Activated CD4-positive, alpha-beta T cell treated with anti-CD3 and anti-CD28 coated beads for 36 hours (primary cell): ENCODE measurements around the gene URB1. TPM values are rescaled to one million over a fixed set of nuclear protein-coding genes. Genes with fewer than 3 reads are reported as not detected.
A peak's percentile ranks its signal among the peaks of the same experiment; 100 is the strongest.
"Not testable (repeated sequence)": the region's sequence is repeated elsewhere in the genome, so short reads cannot be mapped to it uniquely, and the experiment has no call there.

Experiments used
- ATAC-seq: fragments of 200-7000 bp; cut with Tn5 transposase; one replicate; pipeline ENCODE4 v1.10.0; 2021; ENCODE audit warnings: mild to moderate bottlenecking, moderate library complexity
- CTCF ChIA-PET: fragments of 350-600 bp; sonication (Branson Sonifier 250); formaldehyde crosslinking; loops from one replicate; lab custom pipeline; 2021; ENCODE audit warnings: antibody characterized with exemption; lab: Charles Lee
- POLR2A ChIA-PET: fragments of 350-600 bp; sonication (Branson Sonifier 250); formaldehyde crosslinking; loops from one replicate; lab custom pipeline; 2021; ENCODE audit warnings: antibody characterized with exemption, inconsistent platforms; lab: Charles Lee
- DNase-seq: peaks from one replicate; pipeline ENCODE4 v3.0.0-alpha.2; 2020
- H3K27ac Mint-ChIP-seq: one replicate; pipeline ENCODE4 v1.8.0; 2021; ENCODE audit warnings: mixed read lengths
- H3K27me3 Mint-ChIP-seq: one replicate; pipeline ENCODE4 v1.8.0; 2021; ENCODE audit warnings: mixed read lengths
- H3K36me3 Mint-ChIP-seq: one replicate; pipeline ENCODE4 v1.8.0; 2021; ENCODE audit warnings: low read depth, mixed read lengths
- H3K4me1 Mint-ChIP-seq: one replicate; pipeline ENCODE4 v1.8.0; 2021; ENCODE audit warnings: mixed read lengths
- H3K4me3 Mint-ChIP-seq: one replicate; pipeline ENCODE4 v1.8.0; 2021; ENCODE audit warnings: mild to moderate bottlenecking, moderate library complexity, mixed read lengths
- H3K9me3 Mint-ChIP-seq: one replicate; pipeline ENCODE4 v1.8.0; 2021; ENCODE audit warnings: low read depth, mixed read lengths
- intact Hi-C, 2 experiments: fragments of 100-400 bp; cut with DNase I in 1 of 2; cut with micrococcal nuclease in 1 of 2; formaldehyde crosslinking; loops; one replicate each; pipeline versions ENCODE4 v1.14.2 to v1.15.1; 2022 to 2024; cut with DNase I, micrococcal nuclease
- total RNA-seq, 2 experiments: library from RNA; stranded (reverse); gene quantifications; one replicate each; pipeline ENCODE4 v1.2.3, GENCODE V29; 2021

The URB1 gene
- total RNA-seq, 2 experiments from 2014 or later = 24.6 to 28.5 TPM

DNA sequence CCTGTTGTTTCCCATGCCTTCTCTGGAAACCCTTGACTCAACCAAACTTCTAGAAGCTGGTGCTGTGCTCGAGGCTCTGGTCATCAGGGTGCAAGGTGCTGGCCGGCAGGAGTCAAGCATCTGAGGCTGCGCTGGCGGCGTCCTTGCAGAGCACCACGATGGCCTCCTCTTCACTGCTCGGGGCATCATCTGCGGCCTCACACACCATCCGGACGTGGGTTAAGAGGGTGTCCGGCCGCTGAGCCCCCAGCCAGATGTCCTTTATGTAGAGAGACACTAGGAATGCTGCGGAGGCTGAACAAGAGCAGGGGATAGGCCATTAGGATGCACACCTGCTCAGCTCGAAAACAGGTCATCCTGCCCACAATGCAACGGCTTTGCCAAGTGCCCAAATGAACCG lies 78.0 kb downstream of the URB1 start:
- intact Hi-C loops = no loop called here
- Mint-ChIP-seq H3K27ac (no peak overlapping the region), H3K4me1 (peaks cover 8% of the 10 kb centered on the region), H3K4me3 (no peak overlapping the region), H3K27me3 (no peaks in the 10 kb centered on the region), H3K36me3 (peaks cover 54% of the 10 kb centered on the region), H3K9me3 (no peaks in the 10 kb centered on the region)
- no peak for DNase-seq
- ATAC-seq = no peak
- POLR2A ChIA-PET = no interaction called here
- CTCF ChIA-PET = no interaction called here

GRCh38 chr21:32312976-32313375 lies 79.8 kb downstream of the URB1 start:
- POLR2A ChIA-PET = no interaction called here
- intact Hi-C loops = no loop called here
- Mint-ChIP-seq H3K36me3 (peaks cover 47% of the 10 kb centered on the region), H3K9me3 (no peaks in the 10 kb centered on the region), H3K27ac (no peak overlapping the region), H3K4me3 (no peak overlapping the region), H3K27me3 (no peaks in the 10 kb centered on the region), H3K4me1 (peaks cover 8% of the 10 kb centered on the region)
- CTCF ChIA-PET = no interaction called here
- ATAC-seq (no peak), DNase-seq (no peak)

GRCh38 chr21:32312326-32312725 lies 80.5 kb downstream of the URB1 start:
- intact Hi-C loops = no loop called here
- peaks cover 43% of the 10 kb centered on the region for H3K36me3 Mint-ChIP-seq
- no peaks in the 10 kb centered on the region for H3K27me3 Mint-ChIP-seq
- no peak overlapping the region for H3K4me3 Mint-ChIP-seq
- DNase-seq (no peak), ATAC-seq (no peak)
- CTCF ChIA-PET = no interaction called here
- H3K4me1 Mint-ChIP-seq = peaks cover 8% of the 10 kb centered on the region
- no peak overlapping the region for H3K27ac Mint-ChIP-seq
- no peaks in the 10 kb centered on the region for H3K9me3 Mint-ChIP-seq
- POLR2A ChIA-PET = no interaction called here

DNA sequence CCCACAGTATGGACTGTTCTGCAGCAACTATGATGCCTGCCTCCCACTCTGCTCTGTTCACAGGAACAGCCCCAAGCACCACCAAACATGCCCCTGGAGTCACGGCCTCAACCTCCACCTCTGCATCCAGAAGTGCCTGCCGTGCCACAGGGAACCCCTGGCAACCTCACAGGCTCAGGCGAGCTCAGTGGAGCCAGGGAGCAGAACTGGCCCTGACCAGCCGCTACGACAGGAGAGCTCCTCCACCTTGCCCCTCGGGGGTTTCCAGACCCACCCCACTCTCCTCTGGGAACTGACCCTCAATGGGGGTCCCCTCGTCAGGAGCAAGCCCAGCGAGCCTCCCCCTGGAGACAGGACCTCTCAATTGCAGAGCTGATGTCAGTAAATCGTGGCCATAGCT lies 81.2 kb downstream of the URB1 start:
- CTCF ChIA-PET = interaction anchor here (0.6 kb wide), 1 partner anchor 48 kb away, joined by 3 read pairs; no protein-coding TSS in a partner anchor
- H3K4me3 Mint-ChIP-seq = no peak overlapping the region
- no peaks in the 10 kb centered on the region for H3K9me3 Mint-ChIP-seq
- H3K27ac Mint-ChIP-seq = no peak overlapping the region
- H3K27me3 Mint-ChIP-seq = no peaks in the 10 kb centered on the region
- intact Hi-C loops = no loop called here
- H3K36me3 Mint-ChIP-seq = peaks cover 44% of the 10 kb centered on the region
- peaks cover 8% of the 10 kb centered on the region for H3K4me1 Mint-ChIP-seq
- DNase-seq (no peak), ATAC-seq (no peak)
- POLR2A ChIA-PET = no interaction called here

GRCh38 chr21:32310976-32311375 lies 81.8 kb downstream of the URB1 start:
- CTCF ChIA-PET, POLR2A ChIA-PET, H3K27ac Mint-ChIP-seq, H3K4me3 Mint-ChIP-seq, H3K9me3 Mint-ChIP-seq, intact Hi-C loops, H3K4me1 Mint-ChIP-seq, H3K27me3 Mint-ChIP-seq: not testable (repeated sequence)
- H3K36me3 Mint-ChIP-seq = peaks cover 40% of the 10 kb centered on the region
- peak; percentile 21 for DNase-seq
- peak; percentile 61 for ATAC-seq

DNA sequence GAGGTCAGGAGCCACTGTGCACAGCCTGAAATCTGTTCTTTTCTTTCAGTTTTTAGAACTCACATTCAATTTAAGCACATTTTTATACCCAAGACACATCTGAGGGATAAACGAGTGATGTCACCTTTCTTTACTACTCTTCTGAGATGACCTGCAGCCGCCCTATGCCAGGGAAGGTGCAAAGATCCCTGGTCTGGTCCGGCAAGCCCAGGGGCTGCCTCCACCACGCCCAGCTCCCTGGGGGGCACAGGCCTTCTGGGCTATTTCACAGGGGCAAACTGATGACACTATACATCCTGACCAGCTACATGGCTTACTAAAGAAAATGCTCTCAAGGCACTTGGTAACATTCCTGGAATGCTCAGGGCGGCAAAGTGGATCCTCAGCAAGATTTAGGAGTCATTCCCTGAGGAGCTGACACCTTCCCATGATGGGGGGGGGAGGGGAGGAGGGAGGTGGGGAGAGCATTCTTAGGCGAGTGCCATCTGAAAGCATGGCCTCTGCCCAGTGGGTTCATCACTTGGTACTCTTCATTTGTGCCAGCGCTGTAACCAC lies 82.8 kb downstream of the URB1 start:
- Mint-ChIP-seq H3K4me1 (peaks cover 8% of the 10 kb centered on the region), H3K9me3 (no peaks in the 10 kb centered on the region), H3K27me3 (no peaks in the 10 kb centered on the region), H3K27ac (no peak overlapping the region), H3K4me3 (no peak overlapping the region), H3K36me3 (peaks cover 38% of the 10 kb centered on the region)
- ChIA-PET POLR2A (no interaction called here), CTCF (interaction anchor here (0.6 kb wide), 2 partner anchors 67 to 529 kb away, joined by 4 read pairs; no protein-coding TSS in a partner anchor)
- no peak for DNase-seq
- ATAC-seq = no peak
- intact Hi-C loops = no loop called here

DNA sequence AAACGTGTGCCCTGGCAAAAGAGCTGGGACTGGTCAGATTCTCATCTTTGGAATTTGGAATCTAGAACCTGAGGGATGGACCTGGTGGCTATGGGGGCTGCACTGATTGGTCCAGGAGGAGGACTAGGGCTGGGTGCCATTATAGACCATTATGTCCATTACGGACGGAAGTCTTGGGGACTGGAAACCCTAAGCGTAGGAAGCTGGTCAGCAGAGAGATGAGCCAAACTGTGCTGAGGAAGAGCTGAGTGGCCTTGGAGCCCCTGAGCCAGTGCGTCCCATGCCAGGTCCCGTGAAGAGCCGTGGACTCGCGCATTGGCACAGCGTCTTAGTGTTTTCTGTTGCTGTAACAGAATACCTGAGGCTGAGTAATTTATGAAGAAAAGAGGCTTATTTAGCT lies 84.1 kb downstream of the URB1 start:
- DNase-seq (no peak), ATAC-seq (no peak)
- H3K4me1 Mint-ChIP-seq = peaks cover 8% of the 10 kb centered on the region
- intact Hi-C loops = no loop called here
- H3K27ac Mint-ChIP-seq = no peak overlapping the region
- CTCF ChIA-PET = interaction anchor here (0.5 kb wide), 1 partner anchor 95 kb away, joined by 3 read pairs; no protein-coding TSS in a partner anchor
- no peaks in the 10 kb centered on the region for H3K27me3 Mint-ChIP-seq
- no peaks in the 10 kb centered on the region for H3K9me3 Mint-ChIP-seq
- POLR2A ChIA-PET = no interaction called here
- no peak overlapping the region for H3K4me3 Mint-ChIP-seq
- peaks cover 36% of the 10 kb centered on the region for H3K36me3 Mint-ChIP-seq

DNA sequence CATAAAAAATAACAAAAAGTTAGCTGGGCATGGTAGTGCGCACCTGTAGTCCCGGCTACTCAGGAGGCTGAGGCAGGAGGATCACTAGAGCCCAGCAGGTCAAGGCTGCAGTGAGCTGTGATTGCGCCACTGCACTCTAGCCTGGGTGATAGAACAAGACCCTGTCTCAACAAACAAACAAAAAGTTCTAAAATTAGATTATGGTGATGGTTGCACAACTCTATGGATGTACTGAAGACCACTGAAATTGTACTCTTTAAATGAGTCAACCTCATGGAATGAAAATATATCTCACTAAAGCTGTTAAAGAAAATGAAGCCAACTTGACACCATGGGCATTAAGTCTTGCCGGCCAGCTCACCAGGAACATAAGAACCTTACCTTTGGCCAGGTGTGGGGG lies 85.1 kb downstream of the URB1 start:
- ATAC-seq (no peak), DNase-seq (no peak)
- Mint-ChIP-seq H3K4me1 (peaks cover 8% of the 10 kb centered on the region), H3K27me3 (no peaks in the 10 kb centered on the region), H3K4me3 (no peak overlapping the region), H3K36me3 (peaks cover 30% of the 10 kb centered on the region), H3K27ac (no peak overlapping the region), H3K9me3 (no peaks in the 10 kb centered on the region)
- POLR2A ChIA-PET = no interaction called here
- CTCF ChIA-PET = no interaction called here
- intact Hi-C loops = no loop called here

GRCh38 chr21:32306021-32306780 lies 86.6 kb downstream of the URB1 start:
- Mint-ChIP-seq H3K36me3 (peaks cover 22% of the 10 kb centered on the region), H3K27ac (no peak overlapping the region), H3K4me3 (no peak overlapping the region), H3K9me3 (no peaks in the 10 kb centered on the region), H3K4me1 (peaks cover 5% of the 10 kb centered on the region), H3K27me3 (no peaks in the 10 kb centered on the region)
- intact Hi-C loops = no loop called here
- ATAC-seq (no peak), DNase-seq (no peak)
- CTCF ChIA-PET = no interaction called here
- POLR2A ChIA-PET = interaction anchor here (0.7 kb wide), 1 partner anchor 24 kb away, joined by 5 read pairs; no protein-coding TSS in a partner anchor

DNA sequence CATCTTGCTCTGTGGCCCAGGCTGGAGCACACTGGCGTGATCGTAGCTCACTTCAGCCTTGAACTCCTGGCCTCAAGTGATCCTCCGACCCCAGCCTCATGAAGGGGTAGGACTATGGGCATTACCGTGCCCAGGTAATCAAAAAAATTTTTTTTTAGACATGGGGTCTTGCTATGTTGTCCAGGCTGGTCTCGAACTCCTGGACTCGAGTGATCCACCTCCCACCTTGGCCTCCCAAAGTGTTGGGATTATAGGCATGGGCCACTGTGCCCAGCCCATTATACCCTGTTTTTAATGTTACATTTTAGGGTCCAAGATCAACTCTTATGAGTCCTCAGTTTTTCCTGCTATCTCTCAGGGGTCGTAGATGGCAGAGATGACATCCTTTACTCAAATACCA lies 87.8 kb downstream of the URB1 start:
- no peak overlapping the region for H3K4me3 Mint-ChIP-seq
- H3K9me3 Mint-ChIP-seq = no peaks in the 10 kb centered on the region
- H3K27me3 Mint-ChIP-seq = no peaks in the 10 kb centered on the region
- no peak for DNase-seq
- H3K27ac Mint-ChIP-seq = no peak overlapping the region
- no peaks in the 10 kb centered on the region for H3K4me1 Mint-ChIP-seq
- POLR2A ChIA-PET = no interaction called here
- CTCF ChIA-PET = no interaction called here
- H3K36me3 Mint-ChIP-seq = peaks cover 25% of the 10 kb centered on the region
- intact Hi-C loops = no loop called here
- ATAC-seq = no peak

DNA sequence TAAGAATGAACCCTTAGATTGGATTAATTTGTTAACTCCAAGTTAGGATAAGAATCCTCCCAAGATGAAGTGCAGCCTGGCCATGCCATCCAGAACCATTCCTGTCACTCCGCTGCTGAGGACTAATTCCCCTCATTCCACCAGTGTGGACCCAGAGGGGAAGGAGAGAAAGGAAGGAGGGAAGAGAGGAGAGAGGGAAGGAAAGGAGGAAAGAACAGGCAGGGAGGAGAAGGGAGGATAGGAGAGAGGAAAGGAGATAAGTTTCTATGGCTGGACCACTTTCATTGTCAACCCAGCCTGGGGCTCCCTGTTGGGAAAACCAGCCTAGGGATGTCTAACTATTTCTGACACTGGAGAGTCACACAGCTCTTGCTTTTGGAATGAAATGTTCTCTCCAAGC lies 89.4 kb downstream of the URB1 start:
- DNase-seq (no peak), ATAC-seq (no peak)
- H3K4me3 Mint-ChIP-seq = no peak overlapping the region
- intact Hi-C loops = no loop called here
- no peaks in the 10 kb centered on the region for H3K27me3 Mint-ChIP-seq
- H3K36me3 Mint-ChIP-seq = peaks cover 21% of the 10 kb centered on the region
- H3K27ac Mint-ChIP-seq = no peak overlapping the region
- H3K9me3 Mint-ChIP-seq = no peaks in the 10 kb centered on the region
- ChIA-PET CTCF (no interaction called here), POLR2A (no interaction called here)
- H3K4me1 Mint-ChIP-seq = no peaks in the 10 kb centered on the region

GRCh38 chr21:32302560-32302959 lies 90.3 kb downstream of the URB1 start:
- intact Hi-C loops = no loop called here
- H3K27me3 Mint-ChIP-seq = no peaks in the 10 kb centered on the region
- CTCF ChIA-PET = no interaction called here
- no peak overlapping the region for H3K4me3 Mint-ChIP-seq
- H3K9me3 Mint-ChIP-seq = no peaks in the 10 kb centered on the region
- H3K4me1 Mint-ChIP-seq = no peaks in the 10 kb centered on the region
- POLR2A ChIA-PET = no interaction called here
- DNase-seq (no peak), ATAC-seq (no peak)
- H3K36me3 Mint-ChIP-seq = peaks cover 21% of the 10 kb centered on the region
- H3K27ac Mint-ChIP-seq = no peak overlapping the region
